Activated CD8-positive, alpha-beta memory T cell treated with anti-CD3 and anti-CD28 coated beads, Interleukin-2, amount 50 U/mL, for 24 hours (primary cell): Measurements from ENCODE around the gene BACH2.

ENCODE experiments used
- DNase-seq: peaks from one replicate; pipeline ENCODE4 v3.0.0-alpha.2; 2020; ENCODE audit errors: extremely low read depth

BACH2 gene

GRCh38 chr6:89970609-89971337, 325.9 kb downstream of the BACH2 start:
- no peak for DNase-seq

GRCh38 chr6:89970072-89970471, 326.6 kb downstream of the BACH2 start:
- DNase-seq: no peak

GRCh38 chr6:89966913-89967312, 329.7 kb downstream of the BACH2 start:
- no peak for DNase-seq

GRCh38 chr6:89966228-89966544, 330.5 kb downstream of the BACH2 start:
- DNase-seq: no peak

GRCh38 chr6:89965441-89966227, 331.0 kb downstream of the BACH2 start:
- no peak for DNase-seq

- DNase-seq: no peak
Measured at GRCh38 chr6:89963391-89963790, 333.3 kb downstream of the BACH2 start.

- no peak for DNase-seq
Measured at GRCh38 chr6:89961481-89961880, 335.2 kb downstream of the BACH2 start.

GRCh38 chr6:89959883-89960282, 336.8 kb downstream of the BACH2 start:
- DNase-seq: no peak

- DNase-seq: no peak
Measured at GRCh38 chr6:89956182-89956581, 340.5 kb downstream of the BACH2 start.

GRCh38 chr6:89955364-89955763, 341.3 kb downstream of the BACH2 start:
- DNase-seq: no peak

- DNase-seq: no peak
Measured at GRCh38 chr6:89954721-89955148, 341.9 kb downstream of the BACH2 start.

GRCh38 chr6:89952686-89953085, 344.0 kb downstream of the BACH2 start:
- peak; percentile 13 for DNase-seq

- DNase-seq: no peak
Measured at GRCh38 chr6:89952105-89952671, 344.5 kb downstream of the BACH2 start.

GRCh38 chr6:89951574-89952104, 345.0 kb downstream of the BACH2 start:
- no peak for DNase-seq

GRCh38 chr6:89950879-89951391, 345.7 kb downstream of the BACH2 start:
- DNase-seq: no peak

- DNase-seq: no peak
Measured at GRCh38 chr6:89950446-89950845, 346.2 kb downstream of the BACH2 start.

- DNase-seq: no peak
Measured at GRCh38 chr6:89948876-89949275, 347.8 kb downstream of the BACH2 start.

- no peak for DNase-seq
Measured at GRCh38 chr6:89944826-89945407, 351.7 kb downstream of the BACH2 start.

- DNase-seq: no peak
Measured at GRCh38 chr6:89944181-89944755, 352.4 kb downstream of the BACH2 start.

GRCh38 chr6:89942601-89943000, 354.0 kb downstream of the BACH2 start:
- DNase-seq: no peak

- DNase-seq: no peak
Measured at GRCh38 chr6:89941763-89942497, 354.7 kb downstream of the BACH2 start.
